Sciatic nerve (tissue), 2 donors: ENCODE measurements around the gene PAFAH2. TPM values are rescaled to one million over a fixed set of nuclear protein-coding genes. Genes with fewer than 3 reads are reported as not detected.
"Not testable (repeated sequence)": the region's sequence is repeated elsewhere in the genome, so short reads cannot be mapped to it uniquely, and the experiment has no call there.

ENCODE experiments used
- ATAC-seq: fragments of 200-7000 bp; cut with Tn5 transposase; one replicate; pipeline ENCODE4 v1.9.1; 2020; ENCODE audit warnings: mild to moderate bottlenecking, moderate library complexity
- DNase-seq: peaks from one replicate; pipeline ENCODE4 v3.0.0-alpha.2; 2020; ENCODE audit warnings: low spot score
- intact Hi-C: fragments of 100-400 bp; cut with DNase I; formaldehyde crosslinking; loops from one replicate; pipeline ENCODE4 v1.14.2; 2022
- total RNA-seq: library from RNA; stranded (reverse); fragmentation: NEBNext Ultra II Directional; extraction: Animal tissue kit (Norgen Biotek cat#: 25700); gene quantifications from one replicate; pipeline ENCODE4 v1.2.1, GENCODE V29; 2021
- donor health status: DM: no; HTN: no; CAD: no.
- donor health status: DM: no; HTN: no; CAD: no.

The PAFAH2 gene
- total RNA-seq, 1 donor from 2014 or later: 11.5 TPM

GRCh38 chr1:25958465-25958864 is 39.4 kb downstream of the PAFAH2 start:
- DNase-seq: no peak
- no peak for ATAC-seq
- intact Hi-C loops: no loop called here

- ATAC-seq (no peak), DNase-seq (no peak)
- intact Hi-C loops: no loop called here
Observed at GRCh38 chr1:25955553-25955952, 42.3 kb downstream of the PAFAH2 start.

GRCh38 chr1:25954282-25954938 is 43.5 kb downstream of the PAFAH2 start:
- ATAC-seq (no peak), DNase-seq (no peak)
- intact Hi-C loops: no loop called here

- ATAC-seq: peak; percentile 91
- intact Hi-C loops: no loop called here
- peak; percentile 59 for DNase-seq
Observed at GRCh38 chr1:25952841-25953401, 44.9 kb downstream of the PAFAH2 start.

- DNase-seq (no peak), ATAC-seq (no peak)
- intact Hi-C loops: no loop called here
Observed at GRCh38 chr1:25948641-25949040, 49.2 kb downstream of the PAFAH2 start.

GRCh38 chr1:25947027-25947426 is 50.8 kb downstream of the PAFAH2 start:
- no peak for DNase-seq
- intact Hi-C loops: no loop called here
- ATAC-seq: no peak

- ATAC-seq: no peak
- intact Hi-C loops: no loop called here
Observed at GRCh38 chr1:25945761-25946160, 52.1 kb downstream of the PAFAH2 start.

GRCh38 chr1:25944986-25945385 is 52.9 kb downstream of the PAFAH2 start:
- intact Hi-C loops: no loop called here
- no peak for DNase-seq
- ATAC-seq: no peak

More at GRCh38 chr1:25945761-25946160, 52.1 kb downstream of the PAFAH2 start:
- no peak for DNase-seq

- DNase-seq, intact Hi-C loops, ATAC-seq: not testable (repeated sequence)
Observed at GRCh38 chr1:25943511-25943910, 54.4 kb downstream of the PAFAH2 start.

GRCh38 chr1:25936947-25937346 is 60.9 kb downstream of the PAFAH2 start:
- DNase-seq: no peak
- intact Hi-C loops: no loop called here
- no peak for ATAC-seq

- DNase-seq (no peak), ATAC-seq (no peak)
- intact Hi-C loops: no loop called here
Observed at GRCh38 chr1:25933479-25934365, 64.1 kb downstream of the PAFAH2 start.

GRCh38 chr1:25932811-25933400 is 65.0 kb downstream of the PAFAH2 start:
- DNase-seq, intact Hi-C loops, ATAC-seq: not testable (repeated sequence)

GRCh38 chr1:25932321-25932720 is 65.5 kb downstream of the PAFAH2 start:
- intact Hi-C loops: no loop called here
- ATAC-seq (no peak), DNase-seq (no peak)

- ATAC-seq (no peak), DNase-seq (no peak)
- intact Hi-C loops: no loop called here
Observed at GRCh38 chr1:25929016-25929415, 68.8 kb downstream of the PAFAH2 start.

- intact Hi-C loops: no loop called here
- DNase-seq (no peak), ATAC-seq (no peak)
Observed at GRCh38 chr1:25927521-25928265, 70.2 kb downstream of the PAFAH2 start.

GRCh38 chr1:25926731-25927496 is 70.9 kb downstream of the PAFAH2 start:
- intact Hi-C loops: no loop called here
- DNase-seq: no peak
- ATAC-seq: no peak

GRCh38 chr1:25924454-25924853 is 73.4 kb downstream of the PAFAH2 start:
- ATAC-seq (no peak), DNase-seq (no peak)
- intact Hi-C loops: no loop called here

- DNase-seq: peak; percentile 65
- intact Hi-C loops: no loop called here
- ATAC-seq: peak; percentile 63
Observed at GRCh38 chr1:25922971-25923552, 74.8 kb downstream of the PAFAH2 start.
